Stimulated activated CD8-positive, alpha-beta memory T cell treated with anti-CD3 and anti-CD28 coated beads, Interleukin-7, amount 100 ng/mL, for 48 hours (primary cell): ENCODE data around the gene DOK5.
"Not testable (repeated sequence)": the region's sequence is repeated elsewhere in the genome, so short reads cannot be mapped to it uniquely, and the experiment has no call there.

Source experiments
- DNase-seq, 2 donors: peaks; one replicate each; pipeline ENCODE4 v3.0.0-alpha.2; 2020; ENCODE audit warnings: low read depth in 1 of 2; ENCODE audit errors: extremely low read depth in 1 of 2

The DOK5 gene

DNA sequence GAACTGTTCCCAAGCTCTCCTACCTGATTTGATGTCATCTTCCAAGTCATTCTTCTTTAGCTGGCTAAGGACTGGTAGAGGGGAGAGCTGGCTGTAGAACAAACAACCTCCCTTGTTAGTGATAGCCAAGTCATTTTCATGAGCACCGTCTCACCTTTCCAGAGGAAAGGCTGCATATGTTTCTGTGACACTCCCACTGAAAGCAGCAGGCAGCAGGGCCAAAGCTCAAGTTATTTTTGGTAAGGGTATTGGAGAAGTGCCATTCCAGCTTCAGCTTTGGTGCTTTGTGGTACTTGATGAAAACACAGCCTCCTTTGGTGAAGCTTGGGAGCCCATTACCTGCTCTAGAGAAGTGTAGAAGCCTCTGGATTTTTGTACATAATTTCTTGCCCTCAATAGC, 5.4 kb upstream of the DOK5 start:
- no peak for DNase-seq

DNA sequence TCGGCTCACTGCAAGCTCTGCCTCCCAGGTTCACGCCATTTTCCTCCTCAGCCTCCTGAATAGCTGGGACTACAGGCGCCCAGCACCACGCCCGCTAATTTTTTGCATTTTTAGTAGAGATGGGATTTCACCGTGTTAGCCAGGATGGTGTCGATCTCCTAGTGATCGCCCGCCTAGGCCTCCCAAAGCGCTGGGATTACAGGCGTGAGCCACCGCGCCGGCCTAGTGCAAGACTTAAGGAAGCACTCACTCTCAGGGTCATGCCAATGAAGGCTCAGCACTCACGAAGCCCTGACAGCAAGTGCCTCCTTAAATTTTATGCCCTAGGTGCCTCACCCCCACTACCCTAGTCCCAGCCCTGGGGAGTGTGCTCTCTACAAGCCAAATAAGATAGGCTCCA, 4.7 kb upstream of the DOK5 start:
- DNase-seq, result no peak

DNA sequence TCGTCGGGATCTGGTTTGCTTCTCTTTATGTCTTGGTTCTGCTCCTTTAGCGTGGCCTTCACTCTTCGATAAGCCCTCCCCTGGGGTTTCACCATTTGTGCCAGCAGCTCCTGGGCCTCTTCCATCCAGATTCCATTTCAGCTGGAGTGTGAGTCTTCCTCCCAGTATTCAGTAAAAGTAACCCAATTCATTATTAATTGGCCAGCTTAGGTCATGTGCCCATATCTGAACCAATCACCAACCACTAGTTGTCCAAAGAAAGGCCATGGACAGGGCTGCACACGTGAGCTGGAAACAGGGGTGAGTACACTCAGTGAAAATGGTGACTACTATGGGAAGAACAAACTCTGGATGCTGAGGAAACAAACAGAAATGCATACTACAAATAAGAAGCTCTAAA, 2.8 kb upstream of the DOK5 start:
- no peak for DNase-seq

DNA sequence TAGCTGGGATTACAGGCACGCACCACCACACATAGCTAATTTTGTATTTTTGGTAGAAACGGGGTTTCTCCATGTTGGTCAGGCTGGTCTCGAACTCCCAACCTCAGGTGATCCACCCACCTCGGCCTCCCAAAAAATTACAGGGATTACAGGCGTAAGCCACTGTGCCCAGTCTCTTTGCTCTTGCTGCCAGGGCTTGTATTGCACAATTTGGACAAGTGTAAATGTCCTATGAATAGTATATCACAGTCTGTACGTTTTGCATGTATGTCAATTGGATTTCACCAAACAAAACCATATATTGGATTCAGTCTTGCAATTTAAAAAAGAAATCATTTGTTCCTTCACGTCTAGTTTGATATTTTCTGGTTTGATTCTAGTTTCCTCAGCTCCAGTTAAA, 2.1 kb upstream of the DOK5 start:
- no peak for DNase-seq

DNA sequence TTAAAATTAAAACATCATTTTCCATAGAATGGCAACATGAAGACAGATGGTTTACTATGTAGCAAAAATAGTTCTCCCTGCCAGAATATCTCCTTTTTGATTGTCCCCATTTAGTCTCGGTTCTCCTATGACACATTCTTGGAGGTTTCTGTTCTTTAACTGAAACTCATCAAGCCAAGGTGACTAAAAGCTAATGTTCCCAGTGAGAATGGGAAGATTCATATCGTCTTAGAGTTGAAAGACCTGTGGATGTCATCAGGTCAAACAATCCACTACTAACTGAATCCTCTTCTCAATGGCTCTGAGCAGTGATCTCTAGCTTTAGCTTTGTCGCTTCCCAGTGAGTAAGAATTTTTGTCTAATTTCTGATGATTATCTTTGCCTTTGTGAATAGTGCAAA, 1.3 kb upstream of the DOK5 start:
- DNase-seq, result no peak

DNA sequence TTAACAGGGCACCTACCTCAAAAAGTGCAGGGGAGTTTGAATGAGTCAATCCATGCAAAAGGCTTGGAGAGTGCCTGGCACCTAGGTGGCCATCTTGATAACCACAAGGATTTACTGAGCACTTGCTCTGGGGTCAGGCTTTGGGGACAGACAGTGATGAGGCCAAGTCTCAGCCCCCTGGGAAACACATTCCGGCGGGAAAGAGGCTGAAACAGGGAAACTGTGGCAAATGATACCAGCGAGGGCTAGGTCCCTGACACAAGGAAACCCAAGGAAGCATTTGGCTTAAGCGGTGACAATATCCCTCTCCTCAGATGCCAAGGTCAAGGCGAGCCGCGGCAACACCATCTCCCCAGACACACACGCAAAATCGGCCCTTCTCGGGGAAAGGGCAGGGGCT, 527 bp upstream of the DOK5 start:
- no peak for DNase-seq

DNA sequence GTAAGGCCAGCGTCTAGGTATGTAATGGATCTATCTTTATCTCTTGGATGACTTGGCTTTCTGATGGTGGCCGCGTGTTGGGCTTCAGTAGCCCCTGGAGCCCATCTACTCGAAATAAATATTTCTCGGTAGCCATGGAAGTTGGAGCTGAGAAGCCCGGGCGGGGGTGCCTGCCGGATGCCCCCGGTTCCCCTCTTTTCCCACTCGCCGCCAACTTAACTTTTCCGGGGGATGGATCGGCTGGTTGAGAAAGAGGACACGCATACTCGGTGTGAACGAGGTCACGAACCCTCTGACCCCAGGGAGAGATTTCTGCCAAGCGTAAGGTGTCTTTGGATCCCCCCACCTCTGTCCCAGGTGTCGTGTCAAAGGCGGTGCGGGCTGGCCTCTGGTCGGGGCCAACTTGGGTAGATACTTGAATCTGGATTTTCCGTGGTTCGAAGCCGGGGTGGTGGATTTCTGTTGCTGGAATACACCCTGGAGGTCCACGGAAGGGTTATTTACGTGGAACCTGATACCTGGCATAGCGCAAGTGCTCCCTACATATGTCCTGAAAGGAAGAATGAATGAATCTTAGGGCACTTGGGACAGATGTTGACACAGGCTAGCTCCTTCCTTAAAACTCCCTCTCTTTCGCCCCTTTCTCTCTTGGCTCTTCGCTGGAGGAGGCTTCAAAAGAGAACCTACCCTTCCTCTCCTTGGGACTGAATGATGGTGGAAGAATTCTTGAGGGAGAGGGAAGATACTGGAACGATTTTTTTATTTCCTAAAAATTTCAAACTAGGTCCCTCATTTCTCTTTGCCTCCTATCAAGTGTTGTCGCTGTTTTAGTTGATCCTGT, 996 bp downstream of the DOK5 start:
- DNase-seq, result no peak

DNA sequence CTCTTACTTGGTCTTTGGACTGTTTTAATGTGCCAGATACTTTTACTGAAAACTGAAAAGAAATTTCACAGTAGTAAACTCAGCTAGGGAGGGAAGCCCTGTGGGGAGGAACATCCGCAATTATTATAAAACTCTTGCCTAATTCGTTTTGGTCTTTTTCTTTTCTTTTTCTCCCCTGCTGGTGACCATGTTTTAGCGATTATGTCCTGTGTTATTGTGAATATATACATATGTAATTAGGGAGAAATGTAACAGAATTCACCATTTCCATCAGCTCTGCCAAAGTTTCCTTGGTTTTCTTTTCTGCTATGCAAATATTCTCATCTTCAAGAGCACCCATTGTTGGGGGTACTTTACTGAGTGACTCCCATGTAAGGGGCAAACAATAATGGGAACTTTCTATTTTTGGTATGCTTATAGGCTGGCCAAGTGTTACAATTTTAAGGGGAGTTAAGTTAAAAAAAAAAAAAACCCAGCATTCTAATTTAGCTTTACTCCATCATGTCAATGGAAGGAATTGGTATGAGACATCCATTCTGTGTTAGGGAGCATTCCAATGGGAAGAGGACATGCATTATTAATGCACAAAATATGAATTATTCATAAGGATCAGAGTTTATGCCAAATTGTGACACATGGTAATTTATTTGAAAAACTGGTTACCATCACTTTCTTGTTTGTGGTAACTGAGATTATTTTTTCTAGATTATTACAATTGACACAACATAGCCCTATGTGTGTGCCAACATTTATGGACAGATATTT, 2.0 kb downstream of the DOK5 start:
- no peak for DNase-seq

DNA sequence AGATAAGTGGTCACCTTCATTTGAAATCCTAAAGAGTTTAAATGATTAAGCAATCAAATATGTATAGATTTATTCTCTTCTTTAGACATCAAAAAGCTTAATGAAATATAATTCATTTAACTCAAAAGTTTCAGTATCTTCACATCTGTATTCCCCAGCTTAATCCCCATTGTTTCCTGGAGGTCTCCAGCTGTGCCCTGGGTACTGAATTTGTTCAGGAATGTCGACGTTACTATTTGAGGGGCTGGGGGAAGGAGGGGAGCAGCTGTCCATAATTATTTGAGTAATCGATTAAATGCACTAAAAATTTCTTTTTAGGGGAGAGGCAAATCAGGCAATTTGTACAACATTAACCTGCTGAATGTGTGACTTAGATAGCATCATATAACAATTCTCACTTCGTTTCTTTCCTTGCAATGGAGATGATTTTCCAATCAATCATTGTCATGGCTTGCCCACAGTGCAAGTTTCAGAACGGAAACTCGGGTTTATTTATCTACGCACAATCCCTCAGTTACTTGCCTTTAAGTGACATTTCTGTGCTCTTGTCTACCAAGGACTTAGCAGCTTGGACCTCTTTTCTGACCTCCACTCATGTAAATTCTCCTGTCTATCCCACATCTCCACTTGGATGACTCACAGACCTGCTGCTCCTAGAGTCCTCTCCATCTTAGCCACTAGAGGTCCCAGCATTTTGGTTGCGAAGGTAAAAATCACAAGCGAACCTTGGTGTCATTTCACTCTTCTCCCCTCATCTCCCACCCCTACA, 3.9 kb downstream of the DOK5 start:
- no peak for DNase-seq

DNA sequence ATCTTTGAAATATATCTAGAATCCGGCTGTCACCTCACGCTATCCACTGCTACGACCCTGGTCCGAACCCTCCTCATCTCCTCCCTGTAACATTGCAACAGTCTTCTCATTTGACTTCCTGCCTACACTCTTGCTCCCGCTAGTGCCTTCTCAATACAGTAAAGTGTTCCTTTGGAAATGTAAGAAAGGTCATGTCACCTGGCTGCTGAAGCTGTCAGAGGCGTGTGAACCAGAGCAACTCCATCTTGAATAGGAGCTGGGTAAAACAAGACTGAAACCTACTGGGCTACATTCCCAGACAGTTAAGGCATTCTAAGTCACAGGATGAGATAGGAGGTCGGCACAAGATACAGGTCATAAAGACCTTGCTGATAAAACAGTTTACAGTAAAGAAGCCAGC, 4.5 kb downstream of the DOK5 start:
- DNase-seq, result not testable (repeated sequence)

DNA sequence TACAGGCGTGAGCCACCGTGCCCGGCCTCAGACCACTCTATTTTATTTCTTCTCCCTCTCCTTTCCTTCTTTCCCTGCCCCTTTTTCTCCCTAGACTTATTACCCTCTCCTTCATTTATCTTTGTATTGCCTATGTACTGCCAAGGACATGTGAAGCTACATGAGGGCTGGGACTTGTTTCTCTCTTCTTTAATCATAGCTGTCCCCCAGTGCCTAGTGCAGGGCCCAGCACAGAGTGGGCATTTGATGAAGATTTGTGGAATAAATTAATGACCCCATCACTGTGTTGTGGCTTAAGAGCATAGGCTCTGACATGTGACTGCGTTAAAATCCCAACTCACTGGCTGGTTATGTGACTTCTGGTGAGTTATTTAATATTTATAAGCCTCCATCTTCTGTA, 6.0 kb downstream of the DOK5 start:
- no peak for DNase-seq

DNA sequence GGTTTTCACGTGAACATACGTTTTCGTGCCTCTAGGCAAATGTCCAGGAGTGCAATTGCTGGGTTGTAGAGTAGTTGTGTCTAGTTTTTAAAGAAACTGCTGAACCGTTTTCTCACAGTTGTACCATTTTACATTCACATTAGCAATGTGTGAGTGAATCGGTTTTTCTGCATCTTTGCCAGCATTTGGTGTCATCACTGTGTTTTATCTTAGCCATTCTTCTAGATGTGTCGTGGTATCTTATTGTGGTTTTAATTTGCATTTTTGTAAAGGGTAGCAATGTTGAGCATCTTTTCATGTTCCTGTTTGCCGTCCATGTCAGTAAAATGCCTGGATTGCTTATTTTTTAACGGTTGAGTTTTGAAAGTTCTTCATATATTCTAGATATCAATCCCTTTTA, 10.2 kb downstream of the DOK5 start:
- DNase-seq, result no peak

DNA sequence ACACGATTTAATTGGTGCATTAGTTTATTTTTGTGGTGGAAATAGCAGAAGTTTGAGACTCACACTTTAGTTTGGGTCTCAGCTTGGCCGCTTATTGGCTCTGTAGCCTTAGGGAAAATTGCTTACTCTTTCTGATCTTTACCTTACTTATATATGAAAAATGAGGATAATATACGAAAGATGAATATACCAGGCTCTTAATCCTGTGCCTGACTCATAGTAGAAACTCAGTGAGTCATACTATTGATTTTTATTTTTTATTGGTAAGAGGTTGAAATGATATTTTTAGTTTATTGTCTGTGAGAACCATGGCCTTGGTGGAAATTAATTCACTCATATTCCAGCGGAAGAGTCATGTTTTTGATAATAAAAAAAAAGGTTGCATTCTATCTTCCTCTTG, 11.2 kb downstream of the DOK5 start:
- no peak for DNase-seq

DNA sequence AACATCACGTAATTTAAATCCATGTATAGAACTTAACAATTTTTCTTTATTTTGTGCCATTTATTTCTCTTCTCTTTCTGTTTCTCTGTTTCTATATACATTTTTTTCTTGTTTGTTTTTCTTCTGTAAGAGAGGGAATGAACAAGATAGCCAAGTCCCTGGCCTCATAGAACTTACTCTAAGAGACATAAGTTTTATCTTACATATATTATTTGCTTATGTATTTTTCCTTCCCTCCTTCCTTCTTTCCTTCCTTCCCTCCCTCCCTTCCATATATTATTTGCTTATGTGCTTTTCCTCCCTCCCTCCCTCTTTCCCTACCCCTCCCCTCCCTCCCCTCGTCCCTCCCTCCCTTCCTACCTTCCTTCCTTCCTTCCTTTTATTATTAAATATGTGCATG, 13.0 kb downstream of the DOK5 start:
- DNase-seq, result no peak

DNA sequence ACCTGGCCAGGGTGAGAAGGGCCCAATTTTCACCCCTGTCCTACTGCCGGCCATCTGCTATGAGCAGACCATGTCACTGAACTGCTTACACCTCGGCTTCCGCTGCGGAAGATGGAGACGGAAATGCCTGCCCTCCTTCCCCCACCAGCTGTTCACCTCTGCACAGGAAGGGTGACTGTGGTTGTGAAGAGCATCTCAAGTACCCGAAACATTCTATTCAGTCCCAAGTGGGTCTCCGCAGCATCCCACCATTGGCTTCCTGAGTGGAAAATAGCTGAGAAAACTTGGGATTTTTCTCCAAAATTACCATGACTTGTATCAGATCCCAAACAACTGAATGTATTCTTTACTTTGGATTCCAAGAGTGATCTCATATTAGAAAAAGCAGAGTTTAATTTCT, 16.1 kb downstream of the DOK5 start:
- no peak for DNase-seq

DNA sequence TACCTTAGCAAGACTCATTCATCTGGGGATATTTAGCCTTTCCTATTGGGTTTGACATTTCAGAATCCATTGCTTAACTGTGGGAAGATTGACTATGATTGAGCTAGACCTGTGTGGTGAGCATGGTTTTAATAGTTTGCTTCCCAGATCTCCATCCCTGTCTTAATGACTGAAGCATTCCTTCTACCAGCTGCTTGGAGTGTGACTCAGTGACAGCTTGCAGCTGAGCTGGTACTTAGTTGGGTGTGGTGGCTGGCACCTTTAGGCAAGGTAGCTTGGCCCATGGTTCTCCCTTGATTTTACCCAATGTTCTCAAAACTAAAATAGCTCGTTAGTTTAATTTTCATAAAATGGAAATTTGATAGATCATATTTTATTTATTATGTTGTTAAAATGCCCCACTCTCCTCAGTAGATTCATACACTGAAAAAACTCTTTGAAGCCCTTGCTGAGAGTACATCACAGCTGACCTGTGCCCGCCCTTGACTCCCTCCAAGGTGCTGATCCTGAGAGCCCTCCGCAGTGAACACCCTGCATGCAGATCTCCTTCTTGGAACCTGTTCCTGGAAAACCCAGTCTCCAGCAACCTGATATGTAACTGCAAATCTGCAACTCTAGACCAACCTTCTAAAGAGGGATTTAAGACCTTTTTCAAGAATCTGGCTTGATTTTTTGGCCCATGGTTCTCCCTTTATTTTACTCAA, 19.1 kb downstream of the DOK5 start:
- DNase-seq, result no peak

DNA sequence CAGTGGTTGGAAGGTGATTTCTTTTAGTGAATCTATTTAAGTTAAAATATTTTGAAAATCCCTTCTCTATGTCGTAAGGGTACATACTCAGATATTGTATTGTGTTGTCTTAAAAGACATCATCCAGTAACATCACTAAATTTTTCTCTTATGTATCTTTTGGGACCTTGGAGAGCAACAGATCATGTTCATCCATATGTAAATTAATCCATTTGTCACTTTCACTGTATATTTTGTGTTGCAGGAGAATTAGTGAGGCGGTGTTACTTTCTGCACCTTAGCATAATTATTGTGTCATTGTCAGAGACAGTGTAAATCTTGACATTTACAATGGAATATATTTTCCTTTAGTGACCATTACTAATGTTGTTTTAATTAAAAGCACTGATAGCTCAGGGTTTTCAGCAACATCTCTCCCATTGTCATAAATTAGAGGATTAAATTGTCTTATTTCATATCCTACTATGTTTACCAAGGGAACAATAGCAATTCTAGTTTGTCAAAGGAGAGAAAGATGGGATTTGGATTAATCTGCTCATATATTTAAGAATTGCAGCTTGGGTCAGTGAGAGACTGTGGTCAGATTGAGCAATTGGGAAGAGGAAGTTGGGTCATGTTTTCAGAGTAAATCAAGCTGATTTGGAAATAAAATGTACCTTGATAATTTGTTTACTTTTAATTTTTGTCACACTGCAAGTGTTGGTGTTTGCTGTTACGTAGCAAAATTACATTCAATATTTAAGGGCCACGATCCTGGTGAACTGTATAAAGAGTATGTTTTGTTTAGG, 22.7 kb downstream of the DOK5 start:
- DNase-seq, result no peak

DNA sequence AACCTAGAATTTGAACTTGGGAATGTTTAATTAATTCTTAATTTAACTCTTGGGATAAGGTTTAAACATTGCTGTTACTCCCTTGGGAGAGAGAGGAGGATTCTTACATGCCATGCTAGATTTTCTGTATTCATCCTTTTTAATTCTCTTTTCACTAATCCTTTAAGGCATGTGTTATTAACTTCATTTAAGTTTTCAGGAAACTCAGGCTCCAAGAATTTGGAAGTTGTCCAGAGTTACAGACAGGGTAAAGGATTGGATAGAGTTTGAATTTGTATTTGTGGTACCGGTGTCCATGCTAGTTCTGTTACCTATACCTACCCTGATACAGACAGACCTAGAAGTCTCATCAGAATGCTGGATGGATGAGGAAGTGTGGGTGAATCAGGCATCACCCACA, 23.7 kb downstream of the DOK5 start:
- no peak for DNase-seq

DNA sequence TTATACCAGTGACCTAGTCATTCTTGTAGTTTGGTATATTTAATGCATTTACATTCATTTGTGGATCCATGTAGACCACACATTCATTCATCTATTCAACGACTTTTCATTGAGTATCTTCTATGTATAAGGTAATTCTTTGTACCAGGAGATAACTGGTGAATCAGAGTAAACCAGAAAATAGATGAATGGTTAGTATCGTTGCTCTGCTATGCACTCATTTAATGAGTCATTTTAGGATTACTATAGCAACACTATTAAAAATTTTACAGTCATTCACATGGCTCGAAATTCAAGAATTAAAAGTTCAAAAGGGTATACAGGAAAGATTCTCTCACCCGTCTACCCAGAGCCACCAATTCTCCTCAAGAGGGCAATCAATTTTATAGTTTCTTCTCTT, 26.8 kb downstream of the DOK5 start:
- DNase-seq, result no peak

DNA sequence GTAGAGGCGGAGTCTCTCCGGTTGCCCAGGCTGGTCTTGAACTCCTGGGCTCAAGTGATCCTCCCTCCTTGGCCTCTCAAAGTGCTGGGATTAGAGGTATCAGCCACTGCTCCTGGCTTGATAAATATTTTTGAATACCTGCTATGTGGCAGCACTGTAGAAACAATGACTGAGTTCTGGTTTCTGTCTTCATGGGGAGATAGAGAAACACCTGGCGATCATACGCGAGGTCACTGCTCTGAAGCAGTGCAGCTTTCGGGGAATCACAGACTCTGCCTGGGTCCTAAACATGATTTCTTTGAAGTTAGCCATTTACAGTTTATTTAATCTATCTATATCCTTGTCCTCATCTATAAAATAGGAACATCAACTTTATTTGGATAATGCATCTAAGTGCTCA, 31.2 kb downstream of the DOK5 start:
- DNase-seq, result no peak
